H1 (cell line): Measurements from ENCODE around the gene GRIN2B. TPM values are rescaled to one million over a fixed set of nuclear protein-coding genes. Genes with fewer than 3 reads are reported as not detected.

ENCODE experiments used
- CTCF ChIA-PET: fragments of 300-600 bp; sonication (Branson Sonifier 250); formaldehyde crosslinking; loops from one replicate; lab custom pipeline; 2021; ENCODE audit not compliant: partially characterized antibody; lab: Charles Lee
- POLR2A ChIA-PET: fragments of 300-600 bp; sonication (Branson Sonifier 250); formaldehyde crosslinking; loops from one replicate; lab custom pipeline; 2021; ENCODE audit warnings: inconsistent platforms; ENCODE audit not compliant: partially characterized antibody; lab: Charles Lee
- DNase-seq, 2 experiments: peaks; one replicate each; pipeline versions ENCODE4 v3.0.0 to v3.0.0-alpha.2; 2010 to 2022; ENCODE audit warnings: low spot score in 2 of 2, low read depth in 1 of 2, mixed read lengths in 1 of 2
- FAIRE-seq: peaks from 2 replicates; lab custom pipeline; 2011; peaks lifted over from hg19 to GRCh38; lab: Jason Lieb, UNC
- H2AFZ ChIP-seq: 2 replicates; pipeline ENCODE4 v1.8.1; 2012; ENCODE audit warnings: low read length, inconsistent platforms
- H2AK5ac ChIP-seq: 2 replicates; pipeline ENCODE4 v1.6.1; 2013; ENCODE audit warnings: low read depth, low read length
- H2BK120ac ChIP-seq: replicated peaks from 2 replicates; pipeline ENCODE3; 2013; ENCODE audit warnings: low read depth, low read length, inconsistent platforms
- H2BK12ac ChIP-seq: 2 replicates; pipeline ENCODE4 v1.6.1; 2013; ENCODE audit warnings: low read depth, low read length
- H2BK15ac ChIP-seq: 2 replicates; pipeline ENCODE4 v1.6.1; 2013; ENCODE audit warnings: low read length
- H2BK20ac ChIP-seq: 2 replicates; pipeline ENCODE4 v1.6.1; 2013; ENCODE audit warnings: low read length
- H2BK5ac ChIP-seq: 2 replicates; pipeline ENCODE4 v1.6.1; 2013; ENCODE audit warnings: low read depth, low read length
- H3K14ac ChIP-seq: 2 replicates; pipeline ENCODE4 v1.6.1; 2013; ENCODE audit warnings: inconsistent platforms; ENCODE audit not compliant: insufficient read length
- H3K18ac ChIP-seq: 2 replicates; pipeline ENCODE4 v1.6.1; 2013; ENCODE audit warnings: low read length; ENCODE audit errors: extremely low read depth
- H3K23ac ChIP-seq: 2 replicates; pipeline ENCODE4 v1.6.1; 2013; ENCODE audit warnings: inconsistent platforms; ENCODE audit not compliant: insufficient read length
- H3K23me2 ChIP-seq: 2 replicates; pipeline ENCODE4 v1.6.1; 2013; ENCODE audit warnings: low read depth, low read length
- H3K27ac ChIP-seq: 2 replicates; pipeline ENCODE4 v1.6.1; 2011; ENCODE audit warnings: low read depth, low read length, inconsistent platforms
- H3K27me3 ChIP-seq, 4 experiments: replicated peaks in 1 of 4; 1 replicate in 1 of 4; 2 replicates in 3 of 4; pipeline versions ENCODE4 v1.6.1 to v1.8.1; 2011 to 2013; ENCODE audit warnings: low read length in 3 of 4, mild to moderate bottlenecking in 3 of 4, inconsistent platforms in 2 of 4, mixed read lengths in 2 of 4, moderate library complexity in 1 of 4; ENCODE audit not compliant: control insufficient read depth in 3 of 4, insufficient read depth in 3 of 4; ENCODE audit errors: extremely low read depth in 1 of 4
- H3K36me3 ChIP-seq, 4 experiments: 2 replicates each; pipeline versions ENCODE4 v1.6.1 to v1.8.1; 2011 to 2013; ENCODE audit warnings: mild to moderate bottlenecking in 4 of 4, low read length in 3 of 4, moderate library complexity in 2 of 4, control low read depth in 1 of 4, inconsistent platforms in 1 of 4; ENCODE audit not compliant: insufficient read depth in 4 of 4, control insufficient read depth in 2 of 4
- H3K4ac ChIP-seq: replicated peaks from 2 replicates; pipeline ENCODE3; 2013; ENCODE audit warnings: low read length, low read depth, mixed read lengths, inconsistent platforms; ENCODE audit not compliant: insufficient read length
- H3K4me1 ChIP-seq, 4 experiments: replicated peaks in 1 of 4; 1 replicate in 1 of 4; 2 replicates in 3 of 4; pipeline versions ENCODE4 v1.6.1 to v1.8.1; 2011 to 2013; ENCODE audit warnings: low read length in 3 of 4, inconsistent platforms in 2 of 4, mixed read lengths in 1 of 4; ENCODE audit not compliant: insufficient read depth in 4 of 4, control insufficient read depth in 3 of 4
- H3K4me2 ChIP-seq, 2 experiments: 2 replicates each; pipeline versions ENCODE4 v1.6.1 to v1.8.1; 2011 to 2013; ENCODE audit warnings: low read depth in 2 of 2, low read length in 2 of 2, control low read depth in 1 of 2, inconsistent platforms in 1 of 2, mild to moderate bottlenecking in 1 of 2; ENCODE audit not compliant: insufficient read depth in 1 of 2
- H3K4me3 ChIP-seq, 4 experiments: fragments of 200-600, 300-600 bp in 1 of 4; sonication (generic), shearing (Covaris generic), sonication (Bioruptor Twin) in 1 of 4; 2 replicates each; pipeline versions ENCODE4 v1.5.1 to v1.8.1; 2011 to 2016; ENCODE audit warnings: low read length in 4 of 4, low read depth in 3 of 4, control low read depth in 2 of 4, inconsistent platforms in 2 of 4, mild to moderate bottlenecking in 2 of 4, mixed read lengths in 1 of 4, moderate library complexity in 1 of 4; ENCODE audit not compliant: insufficient read depth in 2 of 4; ENCODE audit errors: extremely low read depth in 1 of 4
- H3K56ac ChIP-seq: replicated peaks from 2 replicates; pipeline ENCODE3; 2013; ENCODE audit warnings: low read depth, mild to moderate bottlenecking, mixed read lengths, low read length, inconsistent platforms; ENCODE audit not compliant: insufficient read length
- H3K79me1 ChIP-seq: 2 replicates; pipeline ENCODE4 v1.6.1; 2013; ENCODE audit warnings: low read depth, low read length, control low read depth
- H3K79me2 ChIP-seq, 2 experiments: 2 replicates each; pipeline versions ENCODE4 v1.6.1 to v1.8.1; 2012 to 2013; ENCODE audit warnings: low read length in 2 of 2, mild to moderate bottlenecking in 2 of 2, inconsistent platforms in 1 of 2; ENCODE audit not compliant: insufficient read depth in 2 of 2, control insufficient read depth in 1 of 2
- H3K9ac ChIP-seq, 4 experiments: replicated peaks in 1 of 4; 1 replicate in 1 of 4; 2 replicates in 3 of 4; pipeline versions ENCODE4 v1.6.1 to v1.8.1; 2011 to 2013; ENCODE audit warnings: low read depth in 3 of 4, low read length in 3 of 4, control low read depth in 2 of 4, mild to moderate bottlenecking in 2 of 4, moderate library complexity in 2 of 4, inconsistent platforms in 1 of 4; ENCODE audit errors: extremely low read depth in 1 of 4
- H3K9me3 ChIP-seq, 2 experiments: 2 replicates each; pipeline versions ENCODE4 v1.6.1 to v1.8.1; 2012 to 2013; ENCODE audit warnings: mild to moderate bottlenecking in 2 of 2, moderate library complexity in 2 of 2, control low read depth in 1 of 2, inconsistent platforms in 1 of 2, low read depth in 1 of 2, low read length in 1 of 2, mixed read lengths in 1 of 2; ENCODE audit not compliant: insufficient read depth in 2 of 2
- H4K20me1 ChIP-seq, 2 experiments: replicated peaks in 1 of 2; 2 replicates each; pipeline versions ENCODE3 to v1.8.1; 2011 to 2013; ENCODE audit warnings: inconsistent platforms in 2 of 2, low read length in 2 of 2, mild to moderate bottlenecking in 1 of 2; ENCODE audit not compliant: insufficient read depth in 2 of 2, control insufficient read depth in 1 of 2
- H4K5ac ChIP-seq: 2 replicates; pipeline ENCODE4 v1.6.1; 2013; ENCODE audit warnings: low read length, low read depth, mixed read lengths, inconsistent platforms; ENCODE audit not compliant: insufficient read length
- H4K8ac ChIP-seq: 2 replicates; pipeline ENCODE4 v1.8.0; 2013; ENCODE audit warnings: mild to moderate bottlenecking, moderate library complexity, low read length, inconsistent platforms; ENCODE audit not compliant: insufficient read depth; ENCODE audit errors: extremely low read depth
- H4K91ac ChIP-seq: replicated peaks from 2 replicates; pipeline ENCODE3; 2013; ENCODE audit warnings: low read length, mixed read lengths, inconsistent platforms; ENCODE audit not compliant: insufficient read length
- ATF3 ChIP-seq: IDR thresholded peaks from 2 replicates; pipeline ENCODE4 v1.6.1; 2011; ENCODE audit warnings: low read depth, mild to moderate bottlenecking, low read length; ENCODE audit not compliant: insufficient read depth
- BRCA1 ChIP-seq: IDR thresholded peaks from 2 replicates; pipeline ENCODE4 v1.6.1; 2012; ENCODE audit warnings: low read depth, low read length, improper control_type of control experiment
- CBX8 ChIP-seq: fragments of 300-800, 300-1000 bp; sonication (generic); IDR thresholded peaks from 2 replicates; pipeline ENCODE4 v1.7.1; 2016; ENCODE audit warnings: low read depth, low read length, borderline replicate concordance
- CHD1 ChIP-seq: IDR thresholded peaks from 2 replicates; pipeline ENCODE4 v1.6.1; 2012; ENCODE audit warnings: low read depth, low read length, improper control_type of control experiment
- CHD2 ChIP-seq: IDR thresholded peaks from 2 replicates; pipeline ENCODE4 v1.6.1; 2012; ENCODE audit warnings: low read length, improper control_type of control experiment
- CTCF ChIP-seq, 3 experiments: IDR thresholded peaks; 1 replicate in 2 of 3; 2 replicates in 1 of 3; pipeline versions ENCODE4 v1.5.1 to v1.6.1; 2011; ENCODE audit warnings: low read length in 3 of 3, mild to moderate bottlenecking in 3 of 3, inconsistent platforms in 2 of 3, low read depth in 1 of 3, moderate library complexity in 1 of 3; ENCODE audit not compliant: insufficient read depth in 1 of 3; ENCODE audit errors: control extremely low read depth in 1 of 3
- EP300 ChIP-seq, 2 experiments: IDR thresholded peaks; 1 replicate in 1 of 2; 2 replicates in 1 of 2; pipeline ENCODE4 v1.6.1; 2011 to 2012; ENCODE audit warnings: low read depth in 2 of 2, low read length in 2 of 2, mild to moderate bottlenecking in 2 of 2, borderline replicate concordance in 1 of 2, inconsistent platforms in 1 of 2, moderate library complexity in 1 of 2
- FOSL1 ChIP-seq: IDR thresholded peaks from 2 replicates; pipeline ENCODE4 v1.6.1; 2011; ENCODE audit warnings: mild to moderate bottlenecking, low read depth, low read length, moderate library complexity; ENCODE audit not compliant: insufficient read depth
- MAX ChIP-seq: IDR thresholded peaks from 2 replicates; pipeline ENCODE4 v1.6.1; 2012; ENCODE audit warnings: inconsistent platforms
- TEAD4 ChIP-seq: IDR thresholded peaks from 2 replicates; pipeline ENCODE4 v1.6.1; 2012; ENCODE audit warnings: low read depth, low read length, inconsistent platforms, mixed read lengths
- WGBS, 2 experiments: shearing (Covaris generic) in 1 of 2; methylation state at CpG; one replicate each; pipeline versions ENCODE4 v1.1.6 to v1.1.7; 2013 to 2015; ENCODE audit warnings: low lambda C conversion rate in 2 of 2, mixed read lengths in 2 of 2, inconsistent platforms in 1 of 2, low coverage in 1 of 2, missing lambda C conversion rate in 1 of 2; ENCODE audit not compliant: insufficient replicate concordance in 2 of 2, insufficient coverage in 1 of 2, insufficient read length in 1 of 2; ENCODE audit errors: extremely low coverage in 1 of 2, missing lambda C conversion rate in 1 of 2; 5-methylcytosine and 5-hydroxymethylcytosine counted together
- polyA plus RNA-seq, 7 experiments: library from polyadenylated mRNA; depleted of rRNA in 3 of 7; stranded (reverse) in 5 of 7; unstranded in 2 of 7; fragments of >200 nt in 5 of 7; fragments of 200-250 nt in 2 of 7; gene quantifications; 1 replicate in 5 of 7; 2 replicates in 1 of 7; 4 replicates in 1 of 7; pipeline versions ENCODE4 v1.2.1 to v1.2.3, GENCODE V29; 2011 to 2013; ENCODE audit warnings: missing spikeins in 2 of 7, mixed read lengths in 2 of 7
- total RNA-seq: library from RNA; stranded (reverse); fragmentation: NEBNext Ultra II Directional; extraction: Animal tissue kit (Norgen Biotek cat#: 25700); gene quantifications from 2 replicates; pipeline ENCODE4 v1.2.1, GENCODE V29; 2021

Gene GRIN2B
- total and polyA plus RNA-seq, 2 of the 8 experiments (the other 6 are each of a cell fraction or from before 2014, with no cell fraction given) = 0.68 to 3.2 TPM

GRCh38 chr12:13992585-13992984 is 11.2 kb upstream of the GRIN2B start:
- CTCF ChIA-PET = interaction anchor here (1.4 kb wide), 1 partner anchor 11 kb away, joined by 6 read pairs; no protein-coding TSS in a partner anchor
- no peak overlapping the region for H3K14ac ChIP-seq

More at GRCh38 chr12:13992585-13992984, 11.2 kb upstream of the GRIN2B start:
- Histone ChIP-seq H3K23ac (no peak overlapping the region), H3K9ac (no peak overlapping the region), H3K79me1 (no peaks in the 10 kb centered on the region), H3K27ac (no peak overlapping the region), H3K79me2 (no peaks in the 10 kb centered on the region), H3K56ac (no peak overlapping the region), H2AK5ac (no peak overlapping the region), H3K4me1 (no peaks in the 10 kb centered on the region), H3K27me3 (no peaks in the 10 kb centered on the region), H3K23me2 (no peaks in the 10 kb centered on the region), H4K91ac (no peak overlapping the region), H3K9me3 (no peaks in the 10 kb centered on the region), H4K8ac (no peak overlapping the region), H2AFZ (no peak overlapping the region), H4K5ac (no peak overlapping the region), H3K18ac (no peak overlapping the region), H2BK20ac (no peak overlapping the region), H3K4me3 (no peak overlapping the region), H2BK120ac (no peak overlapping the region), H3K4ac (no peak overlapping the region), H2BK5ac (no peak overlapping the region), H3K4me2 (no peak overlapping the region), H3K36me3 (no peaks in the 10 kb centered on the region), H2BK12ac (no peak overlapping the region), H4K20me1 (no peaks in the 10 kb centered on the region), H2BK15ac (no peak overlapping the region)
- TF ChIP-seq TEAD4 = no peak
- no peak for TF ChIP-seq CBX8
- no peak for TF ChIP-seq FOSL1
- no peak for TF ChIP-seq CHD1
- no peak for TF ChIP-seq MAX
- TF ChIP-seq CTCF (IDR thresholded peaks at IDR 0.05; ENCODE audit: control extremely low read depth in 1 of 3, insufficient read depth in 1 of 3, low read depth in 1 of 3, low read length in 3 of 3) = no peak
- no peak for TF ChIP-seq CHD2
- no peak for TF ChIP-seq ATF3
- no peak for TF ChIP-seq EP300 (IDR thresholded peaks at IDR 0.05; ENCODE audit: borderline replicate concordance in 1 of 2, low read depth in 2 of 2, low read length in 2 of 2)
- no peak for TF ChIP-seq BRCA1
- FAIRE-seq (no peak), DNase-seq (no peak)
- 93% methylated on average over 4 of the region's 4 CpGs; no CpG with 5 or more reads in 1 of the 2 experiments for WGBS, 2 experiments
- POLR2A ChIA-PET = no interaction called here
